ENCODE measurements around the gene BMERB1. TPM values are rescaled to one million over a fixed set of nuclear protein-coding genes. Genes with fewer than 3 reads are reported as not detected.

Gene BMERB1
- total RNA-seq, 1 donor from 2014 or later = 17.4 TPM

DNA sequence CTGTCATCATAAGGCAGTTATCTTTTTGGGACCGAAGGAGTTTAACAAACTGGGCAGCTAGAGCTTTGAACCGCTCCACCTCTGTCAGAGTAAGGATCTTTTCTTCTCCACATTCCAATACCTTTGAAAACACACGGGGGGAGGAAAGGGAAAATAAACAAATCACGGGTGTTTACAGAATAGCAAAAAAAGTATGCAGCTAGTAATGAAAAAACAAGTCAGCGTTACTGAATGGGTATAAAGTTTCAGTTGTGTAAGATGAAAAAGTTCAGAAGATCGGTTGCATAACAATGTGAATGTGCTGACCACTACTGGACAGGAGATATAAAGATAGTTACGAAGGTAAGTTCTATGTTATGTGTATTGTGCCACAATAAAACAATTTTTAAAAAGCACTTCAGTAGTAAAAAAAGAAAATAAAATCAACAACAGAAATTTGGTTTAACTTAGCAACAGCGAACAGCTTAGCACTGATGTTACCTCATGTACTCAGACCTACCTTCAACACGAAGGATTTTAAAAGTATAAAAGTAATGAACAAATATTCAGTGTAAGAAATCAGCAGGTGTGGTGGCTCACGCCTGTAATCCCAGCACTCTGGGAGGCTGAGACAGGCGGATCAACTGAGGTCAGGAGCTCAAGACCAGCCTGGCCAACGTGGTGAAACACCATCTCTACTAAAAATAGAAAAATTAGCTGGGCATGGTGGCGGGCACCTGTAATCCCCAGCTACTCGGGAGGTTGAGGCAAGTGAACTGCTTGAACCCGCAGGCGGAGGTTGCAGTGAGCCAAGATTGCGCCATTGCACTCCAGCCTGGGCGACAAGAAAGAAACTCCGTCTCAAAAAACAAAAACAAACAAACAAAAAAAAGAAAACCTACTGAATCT, 174.3 kb downstream of the BMERB1 start:
- no peak for DNase-seq (ENCODE audit: low read depth)

GRCh38 chr16:15609286-15609649, 174.9 kb downstream of the BMERB1 start:
- no peak for DNase-seq (ENCODE audit: low read depth)

DNA sequence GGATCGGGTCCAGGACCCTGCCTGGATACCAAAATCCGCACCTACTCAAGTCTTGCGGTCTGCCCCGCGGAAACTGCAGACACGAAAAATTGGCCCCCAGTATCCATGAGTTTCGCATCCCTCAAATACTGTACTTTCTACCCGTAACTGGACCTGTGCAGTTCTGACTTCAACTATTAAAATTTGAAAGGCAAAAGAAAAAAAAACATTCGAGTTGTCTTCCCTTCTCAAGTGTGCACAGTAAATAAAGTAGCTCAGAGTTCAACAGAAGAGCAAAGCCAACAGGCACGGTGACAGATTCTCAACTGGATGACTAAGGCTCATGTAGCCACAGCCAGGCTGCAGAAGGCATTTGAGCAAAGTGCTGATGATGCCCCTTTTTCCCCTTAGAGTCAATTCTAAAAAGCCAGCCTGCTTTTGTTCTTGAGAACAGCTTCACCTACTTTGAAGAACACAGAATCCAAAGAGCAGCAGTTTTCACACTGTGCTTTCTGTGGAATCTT, 176.0 kb downstream of the BMERB1 start:
- DNase-seq (ENCODE audit: low read depth) = peak; percentile 43

DNA sequence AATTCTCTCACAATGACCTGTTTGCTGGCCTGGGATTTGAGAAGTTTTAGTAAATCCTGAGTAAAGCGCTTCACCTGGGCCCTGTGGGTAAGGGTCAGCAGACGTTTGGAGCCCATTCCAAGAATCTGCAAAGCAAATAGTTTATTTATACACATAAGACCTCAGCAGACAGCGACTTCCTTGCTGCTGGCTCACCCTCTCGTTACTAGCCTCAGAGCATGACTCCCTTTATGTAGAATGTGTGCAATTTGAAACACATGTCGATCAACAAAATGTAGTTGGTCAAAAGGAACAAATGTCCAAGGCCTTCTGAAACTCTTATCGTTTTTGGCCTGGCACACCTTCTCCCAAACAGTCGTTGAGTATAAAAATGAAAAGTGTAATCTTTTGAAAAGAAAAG, 177.2 kb downstream of the BMERB1 start:
- DNase-seq (ENCODE audit: low read depth) = peak; percentile 11

GRCh38 chr16:15613676-15614075, 179.3 kb downstream of the BMERB1 start:
- DNase-seq (ENCODE audit: low read depth) = no peak

- DNase-seq (ENCODE audit: low read depth) = no peak
These were observed 181.6 kb downstream of the BMERB1 start for GRCh38 chr16:15616012-15616411.

GRCh38 chr16:15616475-15617165, 182.2 kb downstream of the BMERB1 start:
- no peak for DNase-seq (ENCODE audit: low read depth)

GRCh38 chr16:15617901-15618300, 183.5 kb downstream of the BMERB1 start:
- DNase-seq (ENCODE audit: low read depth) = no peak

- peak; percentile 39 for DNase-seq (ENCODE audit: low read depth)
These were observed 184.0 kb downstream of the BMERB1 start for GRCh38 chr16:15618392-15618791.

DNA sequence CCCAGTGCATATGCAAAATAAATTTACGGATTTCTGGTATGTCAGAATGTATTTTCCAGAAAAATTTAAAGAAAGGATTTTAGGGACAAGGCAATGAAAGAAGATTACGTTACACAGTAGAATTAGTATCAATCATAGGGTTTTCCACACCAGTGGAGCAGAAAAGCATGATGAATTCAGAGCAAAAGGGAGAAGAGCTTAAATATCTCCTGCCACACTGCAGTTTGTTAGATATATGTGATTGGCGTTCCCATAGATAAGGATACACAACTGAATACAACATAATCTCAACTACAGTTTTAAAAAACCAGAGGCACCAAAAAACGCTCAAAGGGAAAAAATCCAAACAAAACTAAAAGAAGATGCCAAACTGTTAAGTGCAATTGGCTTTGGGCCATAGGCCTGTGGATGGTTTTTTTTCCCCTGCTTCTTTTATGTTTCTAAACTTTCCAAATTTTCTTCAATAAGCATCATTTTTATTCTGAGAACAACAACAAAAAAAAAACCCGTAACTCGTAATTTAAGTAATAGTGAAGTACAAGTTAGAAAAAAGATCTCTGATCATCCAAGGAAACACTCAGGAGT, 186.3 kb downstream of the BMERB1 start:
- no peak for DNase-seq (ENCODE audit: low read depth)

GRCh38 chr16:15621456-15621855, 187.1 kb downstream of the BMERB1 start:
- no peak for DNase-seq (ENCODE audit: low read depth)

- DNase-seq (ENCODE audit: low read depth) = no peak
These were observed 187.5 kb downstream of the BMERB1 start for GRCh38 chr16:15621889-15622288.

- no peak for DNase-seq (ENCODE audit: low read depth)
These were observed 197.5 kb downstream of the BMERB1 start for GRCh38 chr16:15631730-15632409.

DNA sequence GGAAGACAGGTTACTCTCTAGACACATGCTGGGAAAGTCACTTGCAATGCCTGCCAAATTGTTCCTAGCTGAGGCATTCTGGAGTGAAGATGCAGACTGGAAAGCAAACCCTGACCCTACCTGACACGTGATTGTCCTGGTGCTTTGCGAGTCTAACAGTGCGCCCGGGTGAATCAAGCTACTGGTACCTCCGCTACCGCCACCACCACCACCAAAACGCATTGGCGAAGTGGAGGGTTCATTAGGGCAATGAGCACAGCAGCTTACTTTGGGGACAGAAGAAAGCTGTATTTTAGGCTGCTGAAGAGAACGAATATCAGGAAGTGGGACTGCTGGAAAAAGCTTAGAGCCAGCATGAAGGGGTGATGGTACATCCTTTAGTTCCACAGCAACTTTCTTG, 201.5 kb downstream of the BMERB1 start:
- DNase-seq (ENCODE audit: low read depth) = no peak

DNA sequence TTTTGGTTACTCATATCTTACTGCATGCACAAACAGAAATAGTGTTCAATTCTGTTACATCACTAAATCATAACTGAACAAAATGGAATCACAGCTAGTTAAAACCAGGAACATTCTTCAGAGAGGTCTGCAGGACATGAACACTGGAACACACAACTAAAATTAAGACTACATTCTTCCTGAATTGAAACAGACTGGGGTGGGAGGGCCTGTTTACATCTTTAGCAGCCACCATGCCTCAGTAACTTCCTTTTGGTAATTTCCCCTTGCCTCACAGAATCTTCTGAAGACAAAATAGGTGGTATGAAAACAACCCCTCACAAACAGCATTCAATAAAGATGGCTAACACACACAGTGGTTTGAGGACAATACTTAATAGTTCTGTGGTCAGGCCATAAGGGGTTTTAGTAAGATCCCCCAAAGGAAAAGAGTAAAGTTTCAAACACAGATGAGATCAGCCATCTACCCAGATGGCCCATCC, 202.0 kb downstream of the BMERB1 start:
- DNase-seq (ENCODE audit: low read depth) = no peak

Other genes with a start within 250 kb of the BMERB1 start
- 4.7 and 5.3 TPM in 2 replicates for gene NPIPA5, start 56.3 kb upstream of the BMERB1 start, total RNA-seq
- gene MPV17L, start 38.8 kb upstream of the BMERB1 start, total RNA-seq = not detected in 2 replicates
- gene MARF1, start 208.6 kb downstream of the BMERB1 start, total RNA-seq = 12.3 and 16.2 TPM in 2 replicates
- 6.5 and 10.7 TPM in 2 replicates for gene NDE1, start 215.7 kb downstream of the BMERB1 start, total RNA-seq

Measured in myocyte (in vitro differentiated cells).